Right atrium auricular region (tissue), 2 donors: Measurements from ENCODE around the gene XRRA1. TPM values are rescaled to one million over a fixed set of nuclear protein-coding genes. Genes with fewer than 3 reads are reported as not detected.

ENCODE experiments used
- DNase-seq: peaks from one replicate; pipeline ENCODE4 v3.0.0-alpha.2; 2019; ENCODE audit warnings: low spot score
- H3K27ac ChIP-seq, 2 donors: fragments of 200-600 bp; sonication (generic); 1 replicate in 1 of 2; 2 replicates in 1 of 2; pipeline ENCODE4 v1.5.1; 2016 to 2019
- H3K27me3 ChIP-seq, 2 donors: fragments of 200-600 bp; sonication (generic); one replicate each; pipeline versions ENCODE4 v1.5.1 to v1.6.0; 2017 to 2019
- H3K36me3 ChIP-seq: fragments of 200-600 bp; sonication (generic); one replicate; pipeline ENCODE4 v1.5.1; 2016
- H3K4me1 ChIP-seq, 2 donors: fragments of 200-600 bp; sonication (generic); one replicate each; pipeline versions ENCODE4 v1.5.1 to v1.6.0; 2017 to 2019
- H3K4me3 ChIP-seq, 2 donors: fragments of 200-600 bp; sonication (generic); 1 replicate in 1 of 2; 2 replicates in 1 of 2; pipeline ENCODE4 v1.5.1; 2017 to 2019; ENCODE audit warnings: mild to moderate bottlenecking in 1 of 2, moderate library complexity in 1 of 2
- H3K9me3 ChIP-seq, 2 donors: fragments of 200-600 bp; sonication (generic); one replicate each; pipeline ENCODE4 v1.5.1; 2019
- total RNA-seq, 2 donors: library from RNA; depleted of rRNA; stranded (reverse); fragments of >200 nt; gene quantifications; one replicate each; pipeline ENCODE4 v1.1.0, GENCODE V29; 2016
- TF ChIP-seq, protein P1 (sequence below), 2 donors: fragments of 200-600 bp; sonication (generic); IDR thresholded peaks; one replicate each; pipeline ENCODE4 v1.5.1; 2019; ENCODE audit warnings: antibody characterized with exemption in 2 of 2

XRRA1 gene
- total RNA-seq, 2 donors from 2014 or later, result 6.8 to 8.1 TPM

DNA sequence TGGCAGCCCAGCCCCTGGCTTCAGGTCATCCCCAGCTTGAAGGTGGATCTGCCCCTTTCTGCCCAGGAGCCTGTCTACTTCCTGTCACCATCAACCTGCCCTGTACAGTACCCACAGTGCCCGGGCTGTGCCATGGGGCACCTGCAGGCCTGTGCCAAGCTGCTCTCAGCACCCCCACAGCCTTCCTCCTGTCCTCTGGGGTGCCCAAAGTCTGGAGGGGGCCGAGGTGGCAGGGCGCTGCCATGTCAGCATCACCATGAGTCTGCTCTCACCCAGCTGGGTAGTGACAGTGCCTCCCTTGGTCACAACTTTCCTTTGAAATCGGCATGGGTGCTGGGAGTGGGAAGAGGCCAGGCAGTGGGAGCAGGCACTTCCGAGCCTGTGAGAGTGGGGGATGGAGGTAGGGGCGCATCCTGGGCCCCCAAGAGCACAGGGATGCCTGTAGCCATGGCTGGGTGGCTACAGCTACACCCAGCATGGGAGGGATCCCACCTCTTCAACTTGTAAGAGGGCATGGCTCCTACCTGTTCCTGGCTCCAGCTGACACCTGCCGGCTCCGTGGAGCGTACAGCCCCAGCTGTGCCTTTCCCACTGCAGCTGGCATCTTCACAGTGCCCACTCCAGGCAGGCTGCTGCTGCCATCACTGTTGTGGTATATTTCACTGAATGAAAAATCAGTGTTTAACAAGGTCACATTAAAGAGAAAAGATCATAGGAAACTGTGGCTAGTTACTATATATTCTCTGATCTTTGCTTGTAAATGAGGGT lies 157.4 kb downstream of the XRRA1 start:
- no peaks in the 10 kb centered on the region for H3K9me3 ChIP-seq
- H3K4me3 ChIP-seq, result no peak overlapping the region
- TF ChIP-seq, protein P1, sequence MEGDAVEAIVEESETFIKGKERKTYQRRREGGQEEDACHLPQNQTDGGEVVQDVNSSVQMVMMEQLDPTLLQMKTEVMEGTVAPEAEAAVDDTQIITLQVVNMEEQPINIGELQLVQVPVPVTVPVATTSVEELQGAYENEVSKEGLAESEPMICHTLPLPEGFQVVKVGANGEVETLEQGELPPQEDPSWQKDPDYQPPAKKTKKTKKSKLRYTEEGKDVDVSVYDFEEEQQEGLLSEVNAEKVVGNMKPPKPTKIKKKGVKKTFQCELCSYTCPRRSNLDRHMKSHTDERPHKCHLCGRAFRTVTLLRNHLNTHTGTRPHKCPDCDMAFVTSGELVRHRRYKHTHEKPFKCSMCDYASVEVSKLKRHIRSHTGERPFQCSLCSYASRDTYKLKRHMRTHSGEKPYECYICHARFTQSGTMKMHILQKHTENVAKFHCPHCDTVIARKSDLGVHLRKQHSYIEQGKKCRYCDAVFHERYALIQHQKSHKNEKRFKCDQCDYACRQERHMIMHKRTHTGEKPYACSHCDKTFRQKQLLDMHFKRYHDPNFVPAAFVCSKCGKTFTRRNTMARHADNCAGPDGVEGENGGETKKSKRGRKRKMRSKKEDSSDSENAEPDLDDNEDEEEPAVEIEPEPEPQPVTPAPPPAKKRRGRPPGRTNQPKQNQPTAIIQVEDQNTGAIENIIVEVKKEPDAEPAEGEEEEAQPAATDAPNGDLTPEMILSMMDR (IDR thresholded peaks at IDR 0.05), result no peak
- no peak for DNase-seq
- peaks cover 19% of the 10 kb centered on the region for H3K36me3 ChIP-seq
- H3K27ac ChIP-seq, result no peak overlapping the region
- no peaks in the 10 kb centered on the region for H3K4me1 ChIP-seq
- H3K27me3 ChIP-seq, result no peaks in the 10 kb centered on the region

Other genes starting within 250 kb of the XRRA1 start
- 1 to 10 TPM; 2.0 to 4.2 TPM for gene CHRDL2, start 217.7 kb downstream of the XRRA1 start, total RNA-seq
- gene RNF169, start 200.2 kb downstream of the XRRA1 start, total RNA-seq, result 10 to 100 TPM; 10.6 to 10.7 TPM
- gene SPCS2, start 175 bp upstream of the XRRA1 start, total RNA-seq, result 10 to 100 TPM; 26.6 to 34.7 TPM
- gene NEU3, start 39.8 kb upstream of the XRRA1 start, total RNA-seq, result 1 to 10 TPM; 3.0 to 8.4 TPM
- gene OR2AT4, start 147.8 kb upstream of the XRRA1 start, total RNA-seq, result not detected
- gene SLCO2B1, start 202.0 kb upstream of the XRRA1 start, total RNA-seq, result 10 to 100 TPM in 1 of 2 donors, 1 to 10 TPM in 1; 9.5 to 24.6 TPM